Activated T-helper 9 cell treated with anti-CD3 and anti-CD28 coated beads, Interleukin-2, amount 50 U/mL, for 16 hours (primary cell): ENCODE data around the gene P4HB.

Experiments
- DNase-seq: peaks from one replicate; pipeline ENCODE4 v3.0.0-alpha.2; 2020; ENCODE audit warnings: low read depth

The P4HB gene

DNA sequence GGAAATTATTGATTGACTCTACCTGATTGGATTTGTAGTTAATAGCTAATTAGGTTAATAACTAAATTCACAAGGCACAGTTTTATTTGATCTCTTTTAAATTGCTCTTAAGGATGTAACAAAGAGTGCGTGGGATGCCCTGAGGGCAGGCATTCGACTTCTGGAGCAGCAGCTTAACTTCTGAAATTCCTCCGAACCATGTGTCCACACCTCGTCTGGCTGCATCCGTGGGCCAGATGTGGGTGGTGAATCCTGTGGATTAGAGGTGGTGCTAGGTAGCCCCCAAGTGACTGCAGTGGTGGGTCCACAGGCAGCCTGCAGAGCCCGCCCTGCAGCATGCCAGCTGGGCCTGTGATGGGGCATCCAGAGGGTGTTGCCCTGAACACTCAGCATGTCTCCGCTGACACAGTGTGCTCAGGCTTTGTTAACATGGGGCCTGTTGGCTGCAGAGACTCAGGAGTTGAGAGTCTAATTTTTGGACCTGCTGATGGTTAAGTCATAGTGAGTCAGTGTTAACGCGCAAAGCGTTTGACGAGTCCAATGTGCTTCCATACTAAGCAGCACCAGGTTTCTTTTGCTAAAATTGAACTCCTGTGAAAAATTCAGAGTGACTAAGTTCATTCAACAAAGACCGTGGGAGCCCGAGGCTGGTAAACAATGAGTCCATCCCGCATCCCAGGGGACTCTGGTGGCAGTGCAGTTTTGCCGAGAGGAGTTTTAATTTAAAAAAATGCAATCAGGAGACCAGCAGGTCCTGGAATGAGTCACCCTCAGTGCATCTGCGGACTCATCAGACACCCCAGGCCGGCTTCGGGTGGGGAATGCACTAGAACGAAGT is 37.9 kb upstream of the P4HB start:
- no peak for DNase-seq

DNA sequence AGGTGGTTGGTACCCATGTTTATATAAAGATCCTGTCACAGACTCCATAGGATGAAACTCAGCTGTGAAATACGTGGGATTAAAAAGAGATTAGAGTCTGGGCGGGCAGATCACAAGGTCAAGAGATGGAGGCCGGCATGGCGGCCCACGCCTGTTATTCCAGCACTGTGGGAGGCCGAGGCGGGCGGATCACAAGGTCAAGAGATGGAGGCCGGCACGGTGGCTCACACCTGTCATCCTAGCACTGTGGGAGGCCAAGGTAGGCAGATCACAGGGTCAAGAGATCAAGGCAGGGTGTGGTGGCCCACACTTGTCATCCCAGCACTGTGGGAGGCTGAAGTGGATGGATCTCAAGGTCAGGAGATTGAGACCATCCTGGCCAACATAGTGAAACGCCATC is 35.1 kb upstream of the P4HB start:
- DNase-seq: no peak

DNA sequence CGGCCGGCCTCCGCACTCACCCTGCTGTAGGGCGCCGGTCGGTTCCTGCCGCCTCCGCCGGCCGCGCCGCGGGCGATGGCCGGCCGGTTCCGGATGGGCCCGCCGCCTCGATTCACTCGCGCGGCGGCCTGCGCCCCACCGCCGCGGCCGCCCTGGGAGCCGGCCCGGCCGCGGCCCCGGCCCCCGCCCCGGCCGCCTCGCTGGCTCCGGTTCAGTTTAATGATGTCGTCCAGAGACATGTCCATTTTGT is 30.9 kb upstream of the P4HB start:
- DNase-seq: no peak

DNA sequence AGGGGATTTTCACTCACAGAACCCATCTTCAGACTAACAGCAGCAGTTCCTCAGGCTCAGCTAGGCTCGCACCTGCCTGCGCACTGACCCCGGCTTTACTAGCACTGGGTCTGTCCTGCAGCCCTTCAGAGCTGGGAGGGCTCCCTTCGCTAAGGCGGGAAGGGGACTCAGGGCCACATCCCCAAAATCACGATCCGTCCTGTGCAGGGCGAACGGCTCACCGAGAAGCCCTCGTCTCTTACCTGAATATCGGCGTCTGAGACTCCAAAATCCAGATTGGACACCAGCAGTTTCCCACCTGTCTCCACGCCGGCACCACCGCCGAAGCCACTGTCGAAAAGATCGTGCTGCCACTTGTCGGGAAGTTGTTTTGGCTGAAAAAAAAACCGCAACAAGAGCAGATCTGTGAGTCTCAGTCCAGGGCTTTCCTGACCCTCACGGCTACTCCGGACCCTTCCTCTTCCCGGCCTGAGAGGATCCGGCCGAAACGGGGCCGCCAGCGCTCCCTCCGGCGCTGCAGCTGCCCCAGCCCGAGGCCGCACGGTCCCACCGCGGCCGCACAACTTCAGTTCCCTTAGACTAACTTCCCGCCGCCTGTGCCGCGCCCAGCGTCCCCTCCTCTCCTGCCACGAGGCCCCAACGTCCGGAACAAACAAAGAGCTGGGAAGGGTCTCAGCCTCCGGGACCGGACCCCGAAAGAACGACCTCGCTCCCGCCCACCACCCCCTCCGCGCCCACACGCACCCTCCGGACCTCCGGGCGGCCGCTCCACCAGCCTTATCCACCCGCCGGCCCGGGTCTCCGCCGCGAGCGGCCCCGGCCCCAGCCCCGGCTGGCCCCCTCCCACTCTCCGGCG is 30.3 kb upstream of the P4HB start:
- no peak for DNase-seq

DNA sequence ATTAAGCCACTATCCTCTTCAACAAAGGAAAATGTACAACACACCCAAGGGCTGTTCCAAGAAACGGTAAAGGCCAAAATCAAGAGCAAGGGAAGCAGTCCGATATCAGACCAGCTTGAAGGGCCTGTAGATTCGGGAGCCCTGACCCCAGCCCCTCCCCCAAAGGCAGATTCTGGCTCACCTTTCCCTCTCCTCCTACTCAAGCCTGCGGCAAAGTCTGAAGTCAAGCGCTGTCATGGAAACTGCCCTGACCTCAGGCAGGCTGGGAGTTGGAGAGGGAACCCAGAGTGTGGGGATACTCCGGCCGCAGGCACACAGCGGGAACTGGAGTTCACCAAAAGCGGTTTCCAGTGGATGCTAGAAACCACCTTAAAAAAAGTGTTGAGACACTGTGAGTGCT is 29.3 kb upstream of the P4HB start:
- DNase-seq: no peak

DNA sequence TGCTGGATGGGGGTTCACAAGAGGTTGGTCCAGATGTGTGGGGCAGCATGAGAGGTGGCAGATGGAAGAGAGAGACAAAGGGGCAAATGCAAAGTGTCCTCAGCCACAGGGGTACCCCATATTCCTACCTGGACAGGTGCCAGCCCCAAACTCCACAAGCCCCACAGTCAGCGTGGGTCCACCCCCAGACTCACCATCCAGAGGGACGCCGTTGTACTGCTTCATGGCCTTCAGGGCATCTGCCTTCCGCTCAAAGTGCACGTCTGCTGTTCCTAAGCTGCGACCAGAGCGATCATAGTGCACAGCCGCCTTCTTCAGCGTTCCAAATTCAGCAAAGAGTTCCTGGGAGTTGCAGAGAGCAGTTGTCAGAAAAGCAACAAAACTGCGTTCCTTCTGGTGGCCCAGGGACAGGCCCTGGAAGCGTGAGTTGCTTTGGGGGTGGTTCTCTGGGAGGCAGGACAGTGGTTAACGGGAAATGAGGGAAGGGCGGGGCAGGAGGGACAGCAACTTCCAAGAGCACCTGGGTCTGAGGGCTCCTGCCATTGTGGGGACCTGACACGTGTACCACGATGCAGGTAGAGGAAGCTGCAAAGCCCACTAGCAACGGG is 28.8 kb upstream of the P4HB start:
- DNase-seq: no peak

DNA sequence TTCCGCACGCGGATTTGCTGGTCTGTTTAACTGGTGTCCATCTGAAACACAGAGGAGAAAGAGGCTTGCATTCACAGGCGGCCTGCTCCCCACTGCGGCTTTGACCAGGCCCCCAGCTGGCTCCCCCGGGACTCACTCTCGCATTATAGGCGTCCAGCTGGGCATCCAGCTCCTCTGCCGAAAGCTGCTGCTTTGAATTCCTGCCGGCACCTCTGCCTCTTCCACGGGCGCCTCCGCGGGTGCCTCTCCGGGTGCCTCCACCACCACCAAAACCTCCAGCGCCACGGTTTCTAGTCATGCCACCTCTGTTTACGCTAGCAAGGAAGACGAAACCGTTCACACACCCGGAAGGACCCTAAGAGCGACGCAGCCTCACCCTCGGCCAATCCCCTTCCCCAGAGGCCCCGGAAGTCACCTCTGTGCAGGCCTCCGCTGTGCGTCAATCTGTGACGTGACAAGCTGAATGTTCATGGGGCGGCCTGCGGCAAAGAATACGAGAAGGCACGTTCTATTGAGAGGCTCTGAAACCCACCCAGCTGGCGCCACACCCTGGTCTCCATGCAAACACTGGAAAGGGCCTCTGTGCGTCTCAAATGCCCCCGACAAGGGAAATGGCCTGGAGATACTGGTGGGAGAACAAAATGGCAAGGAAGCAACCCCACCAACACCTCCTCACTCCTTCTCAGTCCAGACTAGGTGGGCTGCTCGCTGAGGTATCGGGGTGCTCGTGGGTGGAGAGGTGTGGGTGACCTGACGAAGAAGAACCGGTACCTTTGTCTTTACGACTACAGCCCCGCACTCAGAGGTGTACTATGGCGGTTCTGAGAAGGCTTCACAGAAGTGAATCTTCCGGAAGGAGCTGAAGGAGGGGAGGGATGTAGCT is 28.0 kb upstream of the P4HB start:
- no peak for DNase-seq

DNA sequence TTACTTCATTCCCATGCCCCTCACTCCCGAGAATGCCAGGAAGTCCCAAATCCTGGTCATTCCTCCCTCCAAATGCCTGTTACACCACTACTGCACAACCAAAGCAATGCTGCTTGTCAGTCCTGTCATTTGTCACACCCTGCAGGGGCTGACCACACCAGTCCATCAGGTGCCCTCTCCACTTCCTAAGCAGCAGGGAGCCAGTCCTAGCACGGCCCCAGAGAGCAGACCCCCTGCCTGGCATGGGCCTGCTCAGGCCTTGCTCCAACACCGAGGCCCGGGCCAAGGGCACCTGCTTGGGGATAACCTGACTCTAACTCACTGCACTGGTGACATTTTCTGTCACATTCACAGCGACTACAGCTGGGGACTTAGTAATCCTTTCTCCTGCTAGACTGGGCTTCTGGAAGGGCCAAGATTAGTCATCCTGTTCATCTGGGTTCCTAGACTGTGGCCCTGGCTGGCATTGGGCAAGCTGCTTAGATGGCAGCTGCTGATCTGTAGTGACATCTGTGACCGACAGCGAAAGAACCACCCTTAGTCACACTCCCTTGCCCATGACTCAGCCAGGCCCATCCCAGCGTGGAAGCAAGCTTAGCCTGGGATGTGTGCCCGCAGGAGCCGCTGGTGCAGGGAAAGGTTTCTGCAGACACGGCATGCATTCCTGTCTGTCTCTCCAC is 25.7 kb upstream of the P4HB start:
- no peak for DNase-seq

DNA sequence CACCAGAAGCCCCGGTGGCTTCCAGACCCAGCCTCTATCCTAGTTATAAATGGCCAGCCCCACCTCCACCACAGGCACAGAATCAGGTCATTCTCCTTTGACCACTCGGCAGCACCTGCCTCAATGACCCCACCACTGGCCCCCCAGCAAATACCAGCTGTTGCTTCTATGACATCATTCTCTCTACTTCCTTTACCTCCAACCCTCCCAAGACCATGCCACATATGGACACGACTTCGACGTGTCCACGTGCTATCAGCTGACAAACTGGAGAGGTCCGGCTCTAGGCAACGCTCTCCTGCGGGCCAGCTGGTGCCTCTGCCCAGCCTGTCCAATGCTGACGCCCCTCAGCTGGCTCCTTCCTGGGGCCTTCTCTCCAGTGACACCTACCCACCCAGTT is 25.1 kb upstream of the P4HB start:
- DNase-seq: no peak

DNA sequence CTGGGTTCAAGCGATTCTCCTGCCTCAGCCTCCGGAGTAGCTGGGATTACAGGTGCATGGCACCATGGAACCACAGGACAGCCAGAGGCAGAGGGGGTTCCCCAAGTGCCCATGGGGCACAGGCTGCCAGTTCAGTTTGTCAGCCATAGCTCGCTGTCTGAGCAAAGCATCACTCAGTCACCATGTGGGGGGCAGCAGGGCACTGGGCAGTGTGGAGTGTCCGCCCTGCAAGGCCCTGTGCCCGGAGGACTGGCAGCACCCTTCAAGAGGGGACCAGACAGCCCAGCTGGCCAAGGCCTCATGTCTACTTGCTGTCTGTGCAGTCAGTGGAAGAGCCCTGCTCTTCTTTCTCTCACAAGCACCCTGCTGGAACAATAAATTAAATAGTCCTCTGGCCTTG is 24.6 kb upstream of the P4HB start:
- no peak for DNase-seq

DNA sequence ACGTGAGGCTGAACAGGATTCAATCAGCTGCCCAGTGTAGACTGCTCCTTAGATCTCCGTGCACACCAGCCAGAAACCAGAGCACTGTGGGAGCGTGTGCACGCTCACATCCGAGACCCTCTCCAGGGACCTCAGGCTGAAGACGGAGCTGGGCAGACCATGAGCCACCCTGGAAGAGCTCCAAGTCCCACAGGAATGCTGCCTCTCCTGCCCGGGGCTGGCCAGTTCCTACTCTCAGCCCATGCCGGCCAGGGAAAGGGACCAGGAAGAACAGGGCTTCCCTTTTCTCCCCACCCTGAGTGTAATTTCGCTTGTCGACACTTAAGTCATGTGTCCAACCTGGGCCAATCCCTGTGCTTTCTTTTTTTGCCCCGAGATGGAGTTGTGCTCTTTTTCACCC is 24.2 kb upstream of the P4HB start:
- DNase-seq: no peak

DNA sequence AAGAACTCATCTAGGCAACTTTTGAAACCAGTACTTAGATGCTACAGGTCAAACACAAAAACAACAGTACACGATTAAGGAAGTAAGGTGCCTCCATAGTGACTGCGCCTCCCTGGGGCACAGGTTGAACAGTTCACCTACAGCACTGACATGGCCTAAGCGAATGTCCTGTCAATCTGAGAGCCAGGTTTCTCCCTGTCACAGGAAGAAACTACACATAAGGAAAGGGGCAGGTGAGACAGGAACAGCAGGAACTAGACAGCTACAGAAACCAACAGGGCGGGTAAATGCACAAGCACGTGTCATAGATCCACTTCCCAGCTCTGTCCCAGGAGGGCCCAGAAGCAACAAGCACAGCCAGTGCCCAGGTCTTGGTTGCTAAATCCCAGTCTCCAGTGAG is 18.8 kb upstream of the P4HB start:
- DNase-seq: no peak

DNA sequence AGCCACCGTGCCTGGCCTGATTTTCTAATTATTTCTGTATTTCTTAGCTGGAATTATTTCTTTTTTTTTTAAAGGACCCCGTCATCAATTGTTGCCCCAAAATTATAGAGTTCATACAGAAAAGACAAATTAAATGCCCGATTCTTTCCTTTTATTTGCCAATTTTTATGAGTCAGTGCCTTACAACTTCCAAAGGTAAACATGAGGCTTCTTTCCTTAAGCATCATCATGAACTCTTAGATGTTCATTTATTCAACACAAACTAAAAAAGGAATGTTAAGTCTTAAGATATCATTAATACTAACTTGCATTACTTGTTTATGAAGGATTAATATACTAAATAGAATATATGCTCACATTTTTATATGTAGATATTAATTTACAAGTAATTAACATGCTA is 18.0 kb upstream of the P4HB start:
- no peak for DNase-seq

DNA sequence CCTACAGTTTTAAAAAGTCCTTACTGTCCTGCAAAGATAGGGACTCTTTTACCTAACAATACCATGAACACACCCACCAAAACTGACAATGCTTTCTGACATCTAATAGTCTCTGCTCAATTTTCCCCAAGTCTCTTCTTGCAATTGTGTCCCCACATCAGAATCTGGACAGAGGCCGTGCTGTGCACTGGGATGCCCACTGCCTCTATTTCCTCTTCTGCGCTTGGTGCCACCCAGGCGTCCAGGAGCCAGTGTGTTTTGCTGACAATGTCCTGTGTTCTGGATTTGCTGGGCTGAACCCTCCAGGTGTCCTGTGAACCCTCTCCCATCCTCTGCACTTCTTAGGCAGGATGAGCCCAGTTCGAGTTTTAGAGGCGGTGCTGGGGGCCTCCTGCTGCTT is 17.2 kb upstream of the P4HB start:
- DNase-seq: no peak

DNA sequence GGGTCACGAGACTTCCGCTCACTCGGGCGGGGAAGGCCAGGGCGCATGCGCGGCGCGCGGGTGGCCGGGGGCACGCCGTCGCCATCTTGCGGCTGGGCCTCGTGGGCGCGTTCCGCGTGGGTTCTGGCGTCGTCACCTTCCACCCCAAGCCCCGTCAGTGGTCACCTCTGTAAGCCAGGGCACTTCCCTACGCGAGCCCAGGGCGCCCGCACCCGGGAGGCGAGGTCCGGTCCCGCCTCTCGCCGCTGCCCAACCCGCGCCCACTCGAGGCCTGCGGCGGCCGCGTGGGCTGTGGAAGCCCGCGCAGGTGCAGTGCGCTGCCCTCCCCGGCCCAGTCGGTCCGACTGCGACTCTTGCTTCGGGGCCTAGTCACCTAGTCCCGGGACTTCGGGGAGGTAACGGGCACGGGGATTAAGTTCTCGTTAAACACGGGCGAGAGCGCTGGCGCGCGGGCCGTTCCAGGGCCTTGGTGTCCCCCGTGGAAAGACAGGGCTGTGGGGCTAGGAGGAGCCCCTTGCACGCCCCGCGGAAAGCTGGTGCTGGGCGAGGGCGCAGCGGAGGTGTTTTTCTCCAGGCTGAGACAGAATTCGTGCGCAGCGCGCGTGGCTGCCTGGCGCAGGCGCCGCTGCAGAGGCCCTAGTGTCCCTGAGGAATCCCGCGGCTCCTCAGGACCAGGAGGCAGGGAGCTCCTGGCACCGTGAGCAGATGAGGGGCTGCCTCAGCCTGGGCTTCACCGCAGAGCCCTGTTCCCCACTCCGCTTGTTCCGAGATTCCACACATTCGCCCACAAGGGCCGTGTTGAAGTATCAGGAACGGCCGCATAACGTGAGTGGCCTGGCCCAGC is 11.3 kb upstream of the P4HB start:
- peak; percentile 94 for DNase-seq

DNA sequence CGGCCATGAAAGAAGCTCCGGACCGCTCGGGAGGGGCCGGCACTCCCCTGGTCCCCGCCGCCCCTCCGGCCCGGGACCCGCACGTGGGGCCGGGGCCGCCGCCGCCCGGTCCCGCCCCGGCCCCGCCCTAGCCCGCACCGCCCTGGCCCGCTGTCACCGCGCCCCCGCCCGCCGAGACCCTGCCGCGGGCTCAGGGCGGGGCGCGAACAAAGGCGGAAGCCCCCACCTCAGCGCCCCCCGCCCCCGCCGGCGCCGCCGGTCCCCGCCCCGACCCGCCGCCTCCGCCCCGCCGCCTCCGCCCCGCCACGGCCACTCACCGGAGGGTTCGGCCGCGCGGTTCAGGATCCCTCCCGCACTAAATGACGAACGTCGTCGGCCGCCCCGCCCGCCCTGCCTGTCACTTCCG is 10.6 kb upstream of the P4HB start, which contains the start of gene ARHGDIA:
Gene ARHGDIA, minus strand, starts transcription at position 357 of the 406 bp plus-strand sequence. CDS start 1,407 bp downstream, outside the sequence.
- DNase-seq: no peak

DNA sequence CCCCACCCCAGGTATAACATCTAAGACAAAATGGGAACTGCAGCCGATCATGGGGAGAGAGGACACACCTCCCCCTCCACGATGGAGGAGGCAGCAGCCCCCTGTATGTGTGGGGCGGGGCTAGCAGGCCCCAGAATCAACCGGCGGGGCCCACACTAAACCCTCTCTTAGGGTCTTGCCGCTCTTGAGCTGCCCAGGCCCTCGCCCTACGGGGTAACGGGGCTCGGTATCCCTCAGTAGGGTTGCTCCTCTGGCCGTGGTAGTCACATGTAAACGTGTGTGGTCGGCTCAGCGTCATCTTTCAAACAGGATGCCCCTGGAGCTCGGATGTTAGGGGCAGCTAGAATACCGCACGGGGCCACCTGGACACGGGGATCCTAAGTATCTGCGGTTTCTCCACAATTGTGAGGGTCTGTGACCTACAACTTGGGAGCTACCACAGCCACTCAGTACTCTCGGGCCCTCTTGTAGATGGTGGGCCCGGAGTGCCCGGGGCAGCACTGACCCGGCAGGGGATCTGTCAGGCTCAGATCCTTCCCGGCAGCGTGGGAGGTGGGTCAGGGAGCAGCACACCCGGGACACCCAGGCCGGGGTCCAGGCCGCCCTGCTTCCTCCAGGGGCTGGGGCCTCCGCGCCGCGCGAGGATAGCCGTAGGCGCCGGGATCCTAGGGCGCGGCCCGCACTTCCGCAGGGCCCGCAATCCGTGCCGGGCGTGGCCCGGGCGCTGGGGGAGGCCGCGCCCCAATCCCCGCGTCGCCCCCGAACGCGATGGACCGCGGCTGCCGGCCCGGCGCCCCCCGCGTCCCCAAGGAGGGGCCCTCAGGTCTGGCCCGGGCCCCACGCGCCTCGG is 10.0 kb upstream of the P4HB start:
- DNase-seq: no peak

DNA sequence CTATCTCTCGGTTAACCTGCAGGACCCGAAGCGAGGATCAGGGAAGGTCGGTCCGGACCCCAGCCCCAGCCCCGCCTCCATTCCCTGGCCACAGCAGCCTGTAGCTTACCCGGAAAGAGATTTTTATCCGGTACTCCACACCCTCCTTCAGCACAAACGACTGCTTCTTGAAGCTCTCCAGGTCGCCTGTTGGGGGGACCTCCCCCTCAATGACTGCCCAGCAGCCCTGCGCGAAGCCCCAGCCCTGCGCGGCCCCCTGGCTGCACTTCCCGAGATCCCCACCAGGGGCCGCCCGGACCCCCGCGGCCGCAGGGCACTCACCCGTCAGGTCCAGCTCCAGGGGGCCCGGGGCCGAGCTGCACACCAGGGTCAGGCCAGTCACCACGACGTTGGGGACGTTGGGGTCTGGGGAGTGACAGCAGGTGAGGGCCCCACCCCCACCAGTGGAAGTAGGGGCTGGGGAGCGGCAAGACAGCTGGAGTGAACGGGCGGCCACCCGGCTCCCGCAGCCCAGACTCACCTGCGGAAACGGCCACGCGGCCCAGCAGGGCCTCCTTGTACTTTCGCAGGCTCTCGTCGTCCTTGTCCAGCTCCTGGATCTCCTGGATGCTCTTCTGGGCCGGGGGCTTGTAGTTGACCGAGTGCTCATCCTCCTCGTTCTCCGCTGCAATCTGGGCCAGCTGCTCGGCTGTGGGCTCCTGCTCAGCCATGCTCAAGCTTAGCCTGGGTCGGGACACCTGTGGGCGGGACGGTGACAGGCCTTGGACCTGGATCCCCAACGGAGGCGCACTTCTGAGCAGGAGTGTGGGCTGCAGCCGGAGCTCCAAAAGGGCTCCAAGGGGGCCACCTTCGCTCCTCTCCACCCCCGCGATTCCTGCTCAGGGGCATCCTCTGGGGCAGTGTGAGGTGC is 9.1 kb upstream of the P4HB start:
- no peak for DNase-seq
